GM21737 (cell line): ENCODE data around the gene GADD45B.

ENCODE experiments used
- ATAC-seq: cut with Tn5 transposase; IDR thresholded peaks from one replicate; pipeline ENCODE4 v1.9.1; 2021; ENCODE audit warnings: mild to moderate bottlenecking, moderate library complexity; ENCODE audit not compliant: unreplicated experiment

GADD45B gene

DNA sequence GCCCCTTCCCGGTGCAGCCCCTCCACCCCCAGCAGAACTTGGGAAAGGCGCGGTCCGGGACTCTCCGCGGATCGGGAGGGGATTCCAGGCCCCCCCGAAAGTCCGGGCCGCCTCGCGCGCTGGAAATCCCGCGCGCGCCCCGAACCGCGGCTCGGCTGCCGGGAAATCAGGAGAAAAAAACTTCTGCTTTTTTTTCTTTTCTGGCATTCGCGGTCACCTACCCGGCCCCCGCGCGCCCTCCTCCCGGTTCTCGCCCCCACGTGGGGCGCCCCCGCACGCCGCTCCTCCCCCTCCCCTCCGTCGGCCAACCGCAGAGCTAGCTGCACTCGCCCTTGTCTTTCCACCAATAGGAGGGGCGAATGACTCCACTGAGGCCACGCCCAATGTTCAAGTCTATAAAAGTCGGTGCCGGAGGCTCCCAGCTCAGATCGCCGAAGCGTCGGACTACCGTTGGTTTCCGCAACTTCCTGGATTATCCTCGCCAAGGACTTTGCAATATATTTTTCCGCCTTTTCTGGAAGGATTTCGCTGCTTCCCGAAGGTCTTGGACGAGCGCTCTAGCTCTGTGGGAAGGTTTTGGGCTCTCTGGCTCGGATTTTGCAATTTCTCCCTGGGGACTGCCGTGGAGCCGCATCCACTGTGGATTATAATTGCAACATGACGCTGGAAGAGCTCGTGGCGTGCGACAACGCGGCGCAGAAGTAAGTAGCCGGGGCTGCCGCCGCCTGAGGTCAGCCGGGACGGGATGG lies at the start of gene GADD45B:
TSS of gene GADD45B (plus strand) at position 426 of the 749 bp plus-strand sequence. CDS start at position 658, 232 bp downstream.
- peak; percentile 41 for ATAC-seq

GRCh38 chr19:2426611-2427428 lies 49.1 kb upstream of the GADD45B start:
- no peak for ATAC-seq

DNA sequence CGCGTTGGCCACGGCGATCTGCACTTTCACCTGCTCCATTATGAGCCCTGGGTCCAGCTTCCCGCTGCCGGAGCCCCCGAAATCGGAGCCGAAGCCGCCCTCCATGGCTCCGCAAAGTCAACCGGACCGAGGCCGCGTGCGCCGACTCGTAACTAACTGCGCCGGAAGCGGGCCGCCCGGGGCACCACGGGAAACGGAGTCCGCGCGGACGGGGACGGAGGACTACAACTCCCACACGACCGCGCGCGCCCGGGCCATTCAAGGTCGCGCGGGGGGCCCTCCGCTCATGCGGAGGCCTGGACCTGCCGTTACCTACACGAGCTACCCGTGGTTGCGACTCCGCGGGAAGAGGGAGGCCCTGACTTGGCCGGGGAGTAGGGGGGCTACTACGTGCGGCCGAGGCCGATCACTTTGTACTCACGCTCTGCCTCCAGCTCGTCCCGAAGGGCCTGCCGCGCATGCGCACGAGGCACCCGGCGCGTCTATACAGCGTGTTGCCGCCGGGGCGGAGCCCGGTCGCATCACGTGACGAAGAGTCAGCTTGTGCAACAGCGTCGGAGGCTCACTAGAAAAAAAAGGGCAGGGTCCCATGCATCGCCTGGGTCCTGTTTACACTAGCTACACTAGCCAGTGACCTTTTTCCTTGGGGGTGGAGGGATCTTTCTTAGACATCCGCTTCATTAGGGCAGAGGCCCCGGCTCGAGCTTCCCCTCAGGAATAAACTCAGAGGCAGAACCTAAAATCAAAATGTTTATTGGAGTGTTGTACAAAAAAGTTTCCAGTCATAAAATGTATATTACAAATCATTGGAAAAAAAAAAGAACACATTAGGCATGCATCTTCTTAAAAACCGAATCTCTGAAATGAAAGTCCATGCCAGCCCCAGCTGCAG lies 48.3 kb upstream of the GADD45B start, which contains the start of gene TIMM13:
TSS of gene TIMM13 (minus strand) at position 158 of the 892 bp plus-strand sequence. CDS start at position 105, 53 bp downstream.
- peak; percentile 66 for ATAC-seq

- no peak for ATAC-seq
Measured at GRCh38 chr19:2428321-2428690, 47.6 kb upstream of the GADD45B start.

GRCh38 chr19:2428756-2429711 lies 46.9 kb upstream of the GADD45B start:
- ATAC-seq: no peak

DNA sequence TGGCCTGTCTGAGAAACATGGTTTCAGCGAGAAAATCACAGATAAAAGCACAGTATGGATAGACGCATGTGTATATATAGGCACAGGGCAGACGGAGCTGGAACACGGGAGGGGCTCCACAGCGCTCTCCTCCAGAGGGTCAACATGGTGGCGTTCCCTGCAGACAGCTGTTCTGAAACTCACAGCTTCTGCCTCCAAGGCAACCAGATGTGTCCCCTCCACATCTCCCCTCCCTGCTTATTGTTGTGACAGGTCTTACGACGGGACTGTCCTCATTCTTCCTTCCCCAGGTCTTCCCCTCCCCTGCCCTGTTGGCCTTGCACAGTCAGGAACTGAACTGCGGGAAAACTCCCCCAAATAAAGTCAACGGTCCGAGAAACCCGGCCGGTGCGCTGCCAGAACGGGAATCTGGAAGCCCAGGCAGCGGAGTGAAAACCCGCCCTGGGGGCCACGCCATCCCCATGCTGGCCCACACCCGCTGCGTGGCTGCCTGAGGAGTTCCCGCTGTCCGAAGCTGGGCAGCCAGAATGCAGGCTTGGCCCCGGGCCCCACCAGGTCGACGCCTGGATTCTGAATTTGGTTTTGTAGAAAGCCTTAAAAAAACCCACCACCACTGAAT lies 45.9 kb upstream of the GADD45B start:
- ATAC-seq: no peak

DNA sequence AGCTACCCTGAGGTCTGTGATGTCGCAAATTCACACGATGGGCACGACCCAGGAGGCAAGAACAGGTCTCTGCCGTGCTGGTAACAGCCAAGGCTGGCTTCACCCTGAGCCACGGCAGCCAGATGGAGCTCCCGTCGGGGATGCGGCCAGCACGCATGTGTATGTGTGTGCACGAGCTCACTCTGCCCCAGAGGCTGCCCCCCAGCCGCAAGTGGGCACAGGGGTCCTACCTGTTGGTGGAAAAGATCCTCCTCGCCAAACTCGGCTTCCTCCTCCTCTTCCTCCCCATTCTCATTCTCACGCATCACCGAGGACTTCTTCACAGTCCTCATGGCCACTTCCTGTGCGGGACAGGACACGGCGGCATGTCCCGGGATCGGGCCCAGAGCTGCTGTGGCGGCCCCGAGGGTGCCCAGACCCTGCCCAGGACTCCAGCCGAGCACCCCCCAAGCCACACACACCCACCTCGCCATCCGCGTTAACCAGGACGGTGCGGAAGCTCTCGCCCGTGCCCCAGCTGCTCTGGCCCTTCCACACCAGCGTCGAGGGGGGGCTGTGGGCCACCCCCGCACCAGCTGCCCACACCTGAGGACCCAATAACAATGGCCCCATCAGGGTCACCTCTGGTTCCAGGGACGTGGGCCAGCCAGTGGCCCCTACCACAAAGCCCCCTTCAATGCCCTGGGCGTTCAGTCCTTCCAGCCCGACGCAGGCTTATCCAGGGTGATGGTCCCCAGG lies 44.4 kb upstream of the GADD45B start:
- no peak for ATAC-seq

GRCh38 chr19:2432131-2432848 lies 43.6 kb upstream of the GADD45B start:
- no peak for ATAC-seq

GRCh38 chr19:2433854-2434253 lies 42.1 kb upstream of the GADD45B start:
- no peak for ATAC-seq

DNA sequence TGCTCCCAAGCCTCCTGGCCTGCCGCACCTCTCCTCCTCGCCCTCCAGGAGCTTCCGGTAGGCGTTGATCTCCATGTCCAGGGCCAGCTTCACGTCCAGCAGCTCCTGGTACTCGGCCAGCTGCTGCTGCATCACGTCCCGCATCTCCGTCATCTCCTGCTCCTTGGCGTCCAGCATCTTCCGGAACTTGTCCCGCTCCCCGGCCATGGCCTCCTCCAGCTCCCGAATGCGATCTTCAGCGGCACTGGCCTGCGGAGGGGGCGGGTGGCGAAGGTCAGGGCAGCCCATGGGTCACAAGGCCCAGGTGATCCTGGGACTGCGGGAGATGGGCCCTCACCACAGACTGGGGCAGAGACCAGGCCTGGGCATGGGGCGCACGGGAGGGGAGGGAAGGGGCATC lies 41.7 kb upstream of the GADD45B start:
- no peak for ATAC-seq

- no peak for ATAC-seq
Measured at GRCh38 chr19:2434721-2435265, 41.1 kb upstream of the GADD45B start.

- ATAC-seq: no peak
Measured at GRCh38 chr19:2436384-2436783, 39.5 kb upstream of the GADD45B start.

- no peak for ATAC-seq
Measured at GRCh38 chr19:2436926-2437325, 39.0 kb upstream of the GADD45B start.

DNA sequence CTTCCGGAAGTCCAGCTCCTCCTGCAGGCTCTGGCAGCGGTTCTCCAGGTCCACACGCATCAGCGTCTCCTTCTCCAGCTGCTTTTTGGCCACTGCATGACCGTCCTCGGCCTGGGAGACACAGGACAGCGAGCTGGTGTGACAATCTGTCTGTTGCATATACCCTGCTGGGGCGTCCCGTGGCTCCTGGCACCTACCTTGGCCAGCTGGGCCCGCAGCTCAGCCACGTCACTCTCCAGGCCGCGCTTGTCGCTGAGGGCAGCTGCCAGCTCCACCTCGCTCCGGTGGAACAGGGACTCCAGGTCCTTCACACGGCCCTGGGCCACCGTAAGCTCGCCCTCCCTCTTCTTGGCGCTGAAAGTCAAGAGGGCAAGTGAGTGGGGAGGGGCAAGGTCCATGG lies 37.7 kb upstream of the GADD45B start:
- ATAC-seq: no peak

DNA sequence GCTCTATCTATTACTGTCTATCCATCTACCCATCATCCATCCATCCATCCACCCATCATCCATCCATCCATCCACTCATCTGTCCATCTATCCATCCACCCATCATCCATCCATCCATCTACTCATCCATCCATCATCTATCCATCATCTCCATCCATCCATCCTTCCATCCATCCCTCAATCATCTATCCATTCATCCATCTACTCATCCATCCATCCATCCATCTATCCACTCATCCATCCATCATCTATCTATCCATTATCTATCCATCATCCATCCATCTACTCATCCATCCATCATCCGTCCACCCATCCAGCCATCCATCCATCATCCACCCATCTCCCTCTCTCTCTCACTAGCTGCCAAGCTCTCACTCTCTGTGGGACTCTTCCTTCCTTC lies 35.4 kb upstream of the GADD45B start:
- no peak for ATAC-seq

- no peak for ATAC-seq
Measured at GRCh38 chr19:2441096-2441752, 34.7 kb upstream of the GADD45B start.

- ATAC-seq: no peak
Measured at GRCh38 chr19:2443116-2443784, 32.7 kb upstream of the GADD45B start.
